ENCODE data around the gene TXLNB.

Gene TXLNB

DNA sequence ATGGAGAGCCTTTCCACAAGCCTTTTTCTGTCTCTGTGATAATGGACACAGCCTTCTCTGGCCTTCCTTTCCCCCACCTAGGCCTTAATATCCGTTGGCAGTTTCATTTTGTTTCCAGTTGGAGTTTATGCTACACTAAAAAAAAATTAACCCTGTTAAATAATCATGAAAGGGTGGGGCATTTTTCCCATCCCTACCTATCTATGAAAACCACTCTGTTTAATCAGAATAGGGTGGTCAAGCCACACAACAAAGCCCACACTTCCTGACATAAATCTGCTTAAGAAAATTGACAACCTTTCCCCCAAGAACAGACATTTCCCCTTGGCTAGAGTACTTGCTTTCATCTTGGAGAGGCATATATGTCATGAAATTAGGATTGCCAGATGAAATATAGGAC, 14.2 kb downstream of the TXLNB start:
- TF ChIP-seq, protein P1, sequence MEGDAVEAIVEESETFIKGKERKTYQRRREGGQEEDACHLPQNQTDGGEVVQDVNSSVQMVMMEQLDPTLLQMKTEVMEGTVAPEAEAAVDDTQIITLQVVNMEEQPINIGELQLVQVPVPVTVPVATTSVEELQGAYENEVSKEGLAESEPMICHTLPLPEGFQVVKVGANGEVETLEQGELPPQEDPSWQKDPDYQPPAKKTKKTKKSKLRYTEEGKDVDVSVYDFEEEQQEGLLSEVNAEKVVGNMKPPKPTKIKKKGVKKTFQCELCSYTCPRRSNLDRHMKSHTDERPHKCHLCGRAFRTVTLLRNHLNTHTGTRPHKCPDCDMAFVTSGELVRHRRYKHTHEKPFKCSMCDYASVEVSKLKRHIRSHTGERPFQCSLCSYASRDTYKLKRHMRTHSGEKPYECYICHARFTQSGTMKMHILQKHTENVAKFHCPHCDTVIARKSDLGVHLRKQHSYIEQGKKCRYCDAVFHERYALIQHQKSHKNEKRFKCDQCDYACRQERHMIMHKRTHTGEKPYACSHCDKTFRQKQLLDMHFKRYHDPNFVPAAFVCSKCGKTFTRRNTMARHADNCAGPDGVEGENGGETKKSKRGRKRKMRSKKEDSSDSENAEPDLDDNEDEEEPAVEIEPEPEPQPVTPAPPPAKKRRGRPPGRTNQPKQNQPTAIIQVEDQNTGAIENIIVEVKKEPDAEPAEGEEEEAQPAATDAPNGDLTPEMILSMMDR (IDR thresholded peaks at IDR 0.05; ENCODE audit: low read depth, low read length) = no peak
- no peak overlapping the region for H3K4me3 ChIP-seq (ENCODE audit: low read depth, low read length)
- DNase-seq = no peak
- no peaks in the 10 kb centered on the region for H3K27me3 ChIP-seq (ENCODE audit: insufficient read depth, low read depth, severe bottlenecking)
- H3K36me3 ChIP-seq = no peaks in the 10 kb centered on the region
- H3K27ac ChIP-seq = no peak overlapping the region
- H3K9me3 ChIP-seq (ENCODE audit: severe bottlenecking) = no peaks in the 10 kb centered on the region

DNA sequence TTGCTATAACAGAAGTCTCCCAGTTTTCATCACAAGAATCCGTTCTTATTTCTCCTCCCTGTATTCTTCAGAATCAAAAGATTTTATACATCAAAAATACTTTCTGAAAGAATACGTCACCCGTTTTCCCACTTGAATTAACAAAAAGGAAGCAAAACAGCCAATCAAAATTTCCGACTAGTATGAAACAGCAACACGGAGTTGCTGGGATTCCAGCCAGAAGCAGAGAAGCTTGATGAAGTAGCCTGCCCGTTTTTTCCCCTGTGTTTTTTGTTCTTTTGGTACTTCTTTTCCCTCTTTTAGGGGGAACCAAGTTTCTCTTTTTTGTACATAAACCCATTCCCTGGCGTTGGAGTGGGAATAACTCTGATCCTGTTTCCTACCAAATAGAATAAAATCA, 14.6 kb downstream of the TXLNB start:
- H3K27ac ChIP-seq = no peak overlapping the region
- DNase-seq = no peak
- TF ChIP-seq, protein P1 (IDR thresholded peaks at IDR 0.05; ENCODE audit: low read depth, low read length) = no peak

DNA sequence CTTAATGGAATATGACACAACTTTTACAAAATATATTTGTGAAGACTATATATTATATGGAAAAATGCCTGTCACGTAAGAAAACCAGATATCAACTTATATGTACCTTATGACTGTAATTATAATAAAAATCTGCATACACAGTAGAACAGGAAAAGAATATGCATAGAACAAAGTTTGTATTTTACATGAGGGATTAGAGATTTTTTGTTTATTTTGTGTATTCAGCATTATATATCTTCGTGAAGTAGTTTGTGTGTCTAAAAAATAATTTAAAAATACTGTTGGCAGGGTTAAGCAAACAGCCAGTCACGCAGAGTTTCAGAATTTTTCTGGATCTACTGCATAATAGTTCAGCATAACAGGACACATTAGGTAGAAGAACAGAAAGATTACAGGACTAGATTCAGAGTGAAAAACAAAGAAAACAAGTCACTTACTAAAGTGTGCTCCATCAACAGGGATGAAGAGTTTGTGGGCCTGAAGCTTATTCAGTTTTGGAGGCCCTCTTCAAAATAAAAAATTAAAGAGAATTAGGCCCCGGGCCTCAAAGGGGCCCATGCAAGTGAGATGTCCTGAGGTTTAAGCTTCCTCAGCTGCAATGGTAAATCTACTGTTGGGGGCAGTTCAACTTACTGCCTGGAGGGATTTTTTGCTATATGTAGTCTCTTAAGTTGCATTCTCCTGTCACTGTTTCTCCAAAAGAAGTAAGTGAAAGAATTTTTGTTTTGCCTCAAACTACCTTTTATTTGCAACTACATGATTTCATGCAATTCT, 16.3 kb downstream of the TXLNB start:
- no peaks in the 10 kb centered on the region for H3K9me3 ChIP-seq (ENCODE audit: severe bottlenecking)
- DNase-seq = no peak
- no peak overlapping the region for H3K27ac ChIP-seq
- no peaks in the 10 kb centered on the region for H3K36me3 ChIP-seq
- no peaks in the 10 kb centered on the region for H3K27me3 ChIP-seq (ENCODE audit: insufficient read depth, low read depth, severe bottlenecking)
- no peak overlapping the region for H3K4me3 ChIP-seq (ENCODE audit: low read depth, low read length)
- TF ChIP-seq, protein P1 (IDR thresholded peaks at IDR 0.05; ENCODE audit: low read depth, low read length) = no peak

More for the DNA sequence above, 14.6 kb downstream of the TXLNB start:
- H3K4me3 ChIP-seq (ENCODE audit: low read depth, low read length) = no peak overlapping the region
- H3K36me3 ChIP-seq = no peaks in the 10 kb centered on the region
- no peaks in the 10 kb centered on the region for H3K9me3 ChIP-seq (ENCODE audit: severe bottlenecking)
- no peaks in the 10 kb centered on the region for H3K27me3 ChIP-seq (ENCODE audit: insufficient read depth, low read depth, severe bottlenecking)

DNA sequence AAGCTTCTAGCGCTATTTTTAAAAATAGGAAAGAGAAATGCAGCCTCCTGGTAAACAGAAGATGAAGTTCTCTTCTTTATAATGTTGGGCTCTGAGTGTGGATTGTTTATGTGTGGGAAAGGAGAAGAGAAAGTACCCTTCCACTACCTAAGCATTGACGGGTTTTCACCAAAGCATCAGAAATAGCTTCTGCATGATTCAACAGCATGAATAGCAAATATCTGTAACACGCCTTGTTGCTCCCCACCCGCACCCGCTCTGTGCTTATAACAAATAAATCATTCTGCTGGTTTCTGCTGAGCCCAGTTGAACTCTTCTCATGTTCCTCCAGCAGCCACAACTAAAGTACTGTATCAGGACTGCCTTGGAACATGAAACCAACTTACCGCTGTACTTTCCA, 20.7 kb downstream of the TXLNB start:
- TF ChIP-seq, protein P1 (IDR thresholded peaks at IDR 0.05; ENCODE audit: low read depth, low read length) = no peak
- Histone ChIP-seq H3K27ac (no peak overlapping the region), H3K4me3 (ENCODE audit: low read depth, low read length) (no peak overlapping the region), H3K36me3 (no peaks in the 10 kb centered on the region), H3K27me3 (ENCODE audit: insufficient read depth, low read depth, severe bottlenecking) (no peaks in the 10 kb centered on the region), H3K9me3 (ENCODE audit: severe bottlenecking) (no peaks in the 10 kb centered on the region)
- DNase-seq = no peak

DNA sequence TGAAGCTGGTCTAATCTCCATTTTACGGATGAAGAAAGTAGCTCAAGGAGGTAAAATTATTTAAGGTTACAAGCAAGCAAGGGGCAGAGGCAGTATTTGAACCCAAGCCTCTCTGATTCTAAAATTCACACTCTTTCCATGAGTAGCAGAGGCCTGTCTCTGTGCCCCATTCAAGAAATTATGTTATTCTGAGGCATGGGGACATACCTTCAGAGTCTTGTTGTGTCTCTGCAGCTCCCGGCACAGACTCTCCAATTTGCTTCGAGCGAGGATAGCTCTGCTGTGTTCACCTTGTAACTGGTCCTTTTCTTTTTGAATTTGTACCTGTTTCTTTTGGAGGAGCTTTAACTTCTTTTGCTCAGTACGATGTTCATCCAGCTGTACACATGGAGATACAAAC, 21.5 kb downstream of the TXLNB start:
- TF ChIP-seq, protein P1 (IDR thresholded peaks at IDR 0.05; ENCODE audit: low read depth, low read length) = no peak
- DNase-seq = no peak
- Histone ChIP-seq H3K27me3 (ENCODE audit: insufficient read depth, low read depth, severe bottlenecking) (no peaks in the 10 kb centered on the region), H3K27ac (no peak overlapping the region), H3K36me3 (no peaks in the 10 kb centered on the region), H3K4me3 (ENCODE audit: low read depth, low read length) (no peak overlapping the region), H3K9me3 (ENCODE audit: severe bottlenecking) (no peaks in the 10 kb centered on the region)

Measured in WERI-Rb-1 (cell line).